ENCODE data around the gene SLC39A1.
"Not testable (repeated sequence)": the region's sequence is repeated elsewhere in the genome, so short reads cannot be mapped to it uniquely, and the experiment has no call there.

Gene SLC39A1

GRCh38 chr1:153921080-153921802 is 42.1 kb downstream of the SLC39A1 start:
- DNase-seq, result no peak
- in situ Hi-C loops (cut with HindIII; ENCODE audit: low pct_ligation_motif_present, low sequenced_read_pairs), result no loop called here
- H3K4me3 ChIP-seq (ENCODE audit: low read depth, low read length), result peak overlapping the region; percentile 87
- H3K27ac ChIP-seq, result no peak overlapping the region
- H3K27me3 ChIP-seq (replicated peaks), result no peaks in the 10 kb centered on the region
- H3K36me3 ChIP-seq (replicated peaks), result no peaks in the 10 kb centered on the region
- no peak for TF ChIP-seq CTCF (IDR thresholded peaks at IDR 0.05; ENCODE audit: low read depth, low read length, missing control alignments)

- in situ Hi-C loops (cut with HindIII; ENCODE audit: low pct_ligation_motif_present, low sequenced_read_pairs), result no loop called here
- H3K4me3 ChIP-seq (ENCODE audit: low read depth, low read length), result no peak overlapping the region
- no peaks in the 10 kb centered on the region for H3K27me3 ChIP-seq (replicated peaks)
- H3K36me3 ChIP-seq (replicated peaks), result no peaks in the 10 kb centered on the region
- no peak for DNase-seq
- peak; percentile 54 for TF ChIP-seq CTCF (IDR thresholded peaks at IDR 0.05; ENCODE audit: low read depth, low read length, missing control alignments)
- no peak overlapping the region for H3K27ac ChIP-seq
These were observed 43.2 kb downstream of the SLC39A1 start for GRCh38 chr1:153919876-153920852.

- Histone ChIP-seq H3K4me3 (ENCODE audit: low read depth, low read length) (no peak overlapping the region), H3K36me3 (replicated peaks) (no peaks in the 10 kb centered on the region), H3K27ac (no peak overlapping the region), H3K27me3 (replicated peaks) (no peaks in the 10 kb centered on the region)
- in situ Hi-C loops (cut with HindIII; ENCODE audit: low pct_ligation_motif_present, low sequenced_read_pairs), result no loop called here
- DNase-seq, result no peak
- TF ChIP-seq CTCF (IDR thresholded peaks at IDR 0.05; ENCODE audit: low read depth, low read length, missing control alignments), result no peak
These were observed 47.0 kb downstream of the SLC39A1 start for GRCh38 chr1:153916297-153916696.

- Histone ChIP-seq H3K27ac (no peak overlapping the region), H3K4me3 (ENCODE audit: low read depth, low read length) (no peak overlapping the region), H3K27me3 (replicated peaks) (no peaks in the 10 kb centered on the region), H3K36me3 (replicated peaks) (no peaks in the 10 kb centered on the region)
- DNase-seq, result no peak
- TF ChIP-seq CTCF (IDR thresholded peaks at IDR 0.05; ENCODE audit: low read depth, low read length, missing control alignments), result no peak
- in situ Hi-C loops (cut with HindIII; ENCODE audit: low pct_ligation_motif_present, low sequenced_read_pairs), result no loop called here
These were observed 51.0 kb downstream of the SLC39A1 start for GRCh38 chr1:153912349-153912748.

- in situ Hi-C loops (cut with HindIII; ENCODE audit: low pct_ligation_motif_present, low sequenced_read_pairs); H3K27me3 ChIP-seq (replicated peaks); H3K4me3 ChIP-seq (ENCODE audit: low read depth, low read length); H3K36me3 ChIP-seq (replicated peaks); DNase-seq; H3K27ac ChIP-seq: not testable (repeated sequence)
These were observed 52.8 kb downstream of the SLC39A1 start for GRCh38 chr1:153910560-153910959.

Data from brain microvascular endothelial cell (primary cell).